ENCODE results near the gene PIN1.

DNA sequence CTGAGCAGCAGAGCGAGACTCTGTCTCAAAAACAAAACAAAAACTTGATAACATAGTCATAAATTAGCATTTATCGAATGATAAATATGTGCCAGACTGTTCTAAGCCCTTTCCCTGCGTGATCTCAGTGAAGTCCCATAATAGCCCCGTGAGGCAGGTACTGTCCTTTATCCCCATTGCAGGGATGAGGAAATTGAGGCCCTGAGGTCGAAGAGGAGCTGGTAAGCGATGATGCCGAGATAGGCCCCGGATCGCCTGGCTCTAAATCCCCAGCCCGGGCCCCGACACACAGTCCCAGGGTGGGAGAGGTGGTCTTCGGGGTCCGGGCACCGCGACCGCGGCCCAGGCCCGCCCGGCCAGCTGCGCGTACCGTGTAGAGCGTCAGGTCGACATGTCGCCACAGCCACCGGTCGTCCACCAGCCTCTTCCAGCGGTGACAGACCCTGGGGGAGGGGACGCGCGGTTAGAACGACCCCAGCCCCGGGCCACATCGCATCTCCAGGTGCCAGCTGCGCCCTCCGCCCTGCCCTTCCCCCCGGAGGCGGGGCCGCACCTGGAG, 16.9 kb upstream of the PIN1 start:
- TF ChIP-seq, protein P1, sequence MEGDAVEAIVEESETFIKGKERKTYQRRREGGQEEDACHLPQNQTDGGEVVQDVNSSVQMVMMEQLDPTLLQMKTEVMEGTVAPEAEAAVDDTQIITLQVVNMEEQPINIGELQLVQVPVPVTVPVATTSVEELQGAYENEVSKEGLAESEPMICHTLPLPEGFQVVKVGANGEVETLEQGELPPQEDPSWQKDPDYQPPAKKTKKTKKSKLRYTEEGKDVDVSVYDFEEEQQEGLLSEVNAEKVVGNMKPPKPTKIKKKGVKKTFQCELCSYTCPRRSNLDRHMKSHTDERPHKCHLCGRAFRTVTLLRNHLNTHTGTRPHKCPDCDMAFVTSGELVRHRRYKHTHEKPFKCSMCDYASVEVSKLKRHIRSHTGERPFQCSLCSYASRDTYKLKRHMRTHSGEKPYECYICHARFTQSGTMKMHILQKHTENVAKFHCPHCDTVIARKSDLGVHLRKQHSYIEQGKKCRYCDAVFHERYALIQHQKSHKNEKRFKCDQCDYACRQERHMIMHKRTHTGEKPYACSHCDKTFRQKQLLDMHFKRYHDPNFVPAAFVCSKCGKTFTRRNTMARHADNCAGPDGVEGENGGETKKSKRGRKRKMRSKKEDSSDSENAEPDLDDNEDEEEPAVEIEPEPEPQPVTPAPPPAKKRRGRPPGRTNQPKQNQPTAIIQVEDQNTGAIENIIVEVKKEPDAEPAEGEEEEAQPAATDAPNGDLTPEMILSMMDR (IDR thresholded peaks at IDR 0.05), result no peak
- no peak for TF ChIP-seq POLR2A (IDR thresholded peaks at IDR 0.05)
